Measurements from ENCODE around the gene THBS1. TPM values are rescaled to one million over a fixed set of nuclear protein-coding genes. Genes with fewer than 3 reads are reported as not detected.

The THBS1 gene
- total RNA-seq, 2 experiments from 2014 or later, result 0.34 to 0.89 TPM

DNA sequence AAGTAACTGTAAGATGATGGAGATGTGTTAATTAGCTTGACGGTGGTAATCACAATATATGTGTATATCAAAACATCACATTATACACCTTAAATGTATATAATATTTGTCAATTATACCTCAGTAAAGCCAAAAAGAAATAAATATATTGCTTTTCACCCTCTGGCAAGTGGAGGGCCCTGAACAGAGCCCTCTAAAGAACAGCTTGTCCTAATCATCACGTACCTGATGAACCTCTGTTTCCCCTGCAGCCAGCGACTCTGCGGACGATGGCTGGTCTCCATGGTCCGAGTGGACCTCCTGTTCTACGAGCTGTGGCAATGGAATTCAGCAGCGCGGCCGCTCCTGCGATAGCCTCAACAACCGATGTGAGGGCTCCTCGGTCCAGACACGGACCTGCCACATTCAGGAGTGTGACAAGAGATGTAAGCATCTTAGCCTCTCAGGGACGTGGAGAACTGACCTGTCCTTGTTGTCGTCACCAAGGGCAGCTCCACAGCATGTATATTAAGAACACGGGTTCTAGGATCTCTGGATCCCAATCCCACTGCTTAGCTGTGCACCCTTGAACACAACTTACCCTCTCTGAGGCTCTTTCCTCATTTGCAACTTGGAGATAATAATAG lies 6.3 kb downstream of the THBS1 start:
- POLR2A ChIA-PET, result no interaction called here
- CTCF ChIA-PET, result interaction anchor here (0.9 to 1.3 kb wide), 2 partner anchors 36 to 170 kb away, joined by 3 read pairs; no protein-coding TSS in a partner anchor

DNA sequence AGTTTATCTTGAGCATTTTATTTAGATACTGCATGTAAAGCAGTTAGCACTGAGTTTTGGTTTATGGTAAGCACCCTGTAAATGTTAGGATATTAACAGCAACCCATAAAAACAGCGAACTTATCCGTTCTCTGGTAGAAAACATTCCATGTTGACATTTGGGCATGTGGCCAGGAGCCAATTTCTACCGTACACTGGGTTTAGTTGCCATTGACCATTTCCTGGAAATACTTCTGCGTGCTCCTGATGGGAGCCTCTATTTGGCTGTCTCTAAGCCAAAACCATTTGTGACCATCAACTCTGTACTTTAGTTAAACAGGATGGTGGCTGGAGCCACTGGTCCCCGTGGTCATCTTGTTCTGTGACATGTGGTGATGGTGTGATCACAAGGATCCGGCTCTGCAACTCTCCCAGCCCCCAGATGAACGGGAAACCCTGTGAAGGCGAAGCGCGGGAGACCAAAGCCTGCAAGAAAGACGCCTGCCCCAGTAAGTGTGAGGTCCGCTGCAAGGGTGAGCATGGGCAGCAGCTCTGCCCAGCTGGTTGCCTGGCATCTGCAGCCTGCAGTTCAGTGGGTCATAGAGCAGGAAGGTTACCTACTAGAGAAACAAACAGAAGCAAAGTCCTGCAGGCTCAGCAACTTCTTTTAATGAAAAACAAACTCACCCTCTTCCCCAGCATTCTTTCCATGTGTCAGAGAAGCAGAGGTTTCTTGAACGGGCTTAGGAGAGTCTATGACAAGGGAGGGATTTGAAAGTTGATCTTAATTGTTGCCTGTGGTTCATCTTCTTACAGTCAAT lies 7.1 kb downstream of the THBS1 start:
- CTCF ChIA-PET, result interaction anchor here (0.9 kb wide), 1 partner anchor 35 kb away, joined by 3 read pairs; no protein-coding TSS in a partner anchor
- POLR2A ChIA-PET, result interaction anchor here (0.7 kb wide), 1 partner anchor 314 kb away, joined by 3 read pairs; no protein-coding TSS in a partner anchor

GRCh38 chr15:39588531-39589192 lies 7.8 kb downstream of the THBS1 start:
- POLR2A ChIA-PET, result no interaction called here
- CTCF ChIA-PET, result no interaction called here

DNA sequence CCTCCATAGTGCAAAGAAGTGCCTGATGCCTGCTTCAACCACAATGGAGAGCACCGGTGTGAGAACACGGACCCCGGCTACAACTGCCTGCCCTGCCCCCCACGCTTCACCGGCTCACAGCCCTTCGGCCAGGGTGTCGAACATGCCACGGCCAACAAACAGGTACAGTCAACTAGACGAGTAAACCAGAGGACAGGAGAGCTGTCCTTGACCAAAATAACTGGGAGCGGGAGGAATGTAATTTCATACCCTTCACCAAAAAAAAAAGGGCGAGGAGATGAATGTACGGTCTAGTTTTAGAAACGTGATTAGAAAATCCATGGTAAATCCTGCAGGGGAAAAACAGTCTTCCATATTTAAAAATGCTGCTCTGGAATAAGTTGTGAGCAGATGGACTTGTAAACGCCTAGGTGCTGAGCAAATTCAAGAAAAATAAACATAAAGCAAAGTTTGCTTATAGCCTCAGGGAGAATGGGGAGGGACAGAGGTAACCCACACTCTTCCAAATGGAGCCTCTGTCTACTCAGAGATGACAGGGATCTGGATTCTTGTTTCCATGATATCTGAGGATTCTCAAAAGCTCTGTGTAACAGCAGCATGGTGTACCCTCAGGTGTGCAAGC lies 8.4 kb downstream of the THBS1 start:
- CTCF ChIA-PET, result no interaction called here

DNA sequence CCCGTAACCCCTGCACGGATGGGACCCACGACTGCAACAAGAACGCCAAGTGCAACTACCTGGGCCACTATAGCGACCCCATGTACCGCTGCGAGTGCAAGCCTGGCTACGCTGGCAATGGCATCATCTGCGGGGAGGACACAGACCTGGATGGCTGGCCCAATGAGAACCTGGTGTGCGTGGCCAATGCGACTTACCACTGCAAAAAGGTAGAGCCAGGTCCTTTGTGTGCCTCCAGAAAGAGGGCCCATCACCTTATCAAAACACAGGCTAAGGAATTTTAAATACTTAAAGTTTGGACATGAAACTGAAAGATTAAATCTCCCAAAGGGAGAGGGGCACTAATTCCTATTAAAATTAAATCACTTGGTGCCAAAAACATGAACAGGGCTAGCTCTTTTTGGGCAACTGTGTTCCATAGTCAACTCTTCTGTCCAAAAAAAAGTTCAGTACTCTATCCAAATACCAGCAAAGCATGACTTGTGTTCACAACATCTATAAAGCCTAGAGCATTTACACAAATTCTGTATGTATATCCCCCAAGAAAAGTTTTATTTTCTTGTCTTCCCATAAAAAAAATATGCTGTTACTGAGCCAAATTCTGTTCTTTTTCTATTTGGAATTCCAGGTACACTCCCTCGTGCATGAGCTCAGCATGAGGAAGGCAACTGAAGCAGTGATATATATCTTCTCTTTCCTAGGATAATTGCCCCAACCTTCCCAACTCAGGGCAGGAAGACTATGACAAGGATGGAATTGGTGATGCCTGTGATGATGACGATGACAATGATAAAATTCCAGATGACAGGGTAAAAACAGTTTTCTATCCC lies 9.2 kb downstream of the THBS1 start:
- ChIA-PET POLR2A (no interaction called here), CTCF (no interaction called here)

More for the DNA sequence above, 8.4 kb downstream of the THBS1 start:
- POLR2A ChIA-PET, result no interaction called here

- POLR2A ChIA-PET, result no interaction called here
- CTCF ChIA-PET, result interaction anchor here (0.7 kb wide), 1 partner anchor 165 kb away, joined by 3 read pairs; no protein-coding TSS in a partner anchor
Measured at GRCh38 chr15:39591141-39591895, 10.4 kb downstream of the THBS1 start.

DNA sequence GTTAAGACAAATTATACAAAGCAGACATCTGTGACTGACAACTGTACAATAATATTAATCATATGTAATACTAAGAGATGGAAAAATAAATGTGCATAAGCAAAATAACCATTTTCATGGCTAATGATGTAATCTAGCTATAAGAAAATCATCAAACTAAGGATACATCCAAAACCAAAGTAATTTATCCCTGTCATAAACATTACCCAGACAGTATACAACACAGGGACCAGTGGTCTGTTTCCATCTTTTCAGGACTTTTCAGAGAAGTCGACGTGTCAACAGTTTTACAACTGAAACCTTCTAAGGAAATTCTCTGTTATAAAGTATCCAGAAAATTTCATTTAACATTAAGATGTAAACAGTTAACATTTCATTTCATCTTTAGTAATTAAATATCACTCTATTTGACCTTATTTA lies 11.0 kb downstream of the THBS1 start:
- CTCF ChIA-PET, result interaction anchor here (0.7 kb wide), 1 partner anchor 165 kb away, joined by 3 read pairs; no protein-coding TSS in a partner anchor
- POLR2A ChIA-PET, result no interaction called here

GRCh38 chr15:39592500-39592899 lies 11.6 kb downstream of the THBS1 start:
- CTCF ChIA-PET, result no interaction called here
- POLR2A ChIA-PET, result no interaction called here

DNA sequence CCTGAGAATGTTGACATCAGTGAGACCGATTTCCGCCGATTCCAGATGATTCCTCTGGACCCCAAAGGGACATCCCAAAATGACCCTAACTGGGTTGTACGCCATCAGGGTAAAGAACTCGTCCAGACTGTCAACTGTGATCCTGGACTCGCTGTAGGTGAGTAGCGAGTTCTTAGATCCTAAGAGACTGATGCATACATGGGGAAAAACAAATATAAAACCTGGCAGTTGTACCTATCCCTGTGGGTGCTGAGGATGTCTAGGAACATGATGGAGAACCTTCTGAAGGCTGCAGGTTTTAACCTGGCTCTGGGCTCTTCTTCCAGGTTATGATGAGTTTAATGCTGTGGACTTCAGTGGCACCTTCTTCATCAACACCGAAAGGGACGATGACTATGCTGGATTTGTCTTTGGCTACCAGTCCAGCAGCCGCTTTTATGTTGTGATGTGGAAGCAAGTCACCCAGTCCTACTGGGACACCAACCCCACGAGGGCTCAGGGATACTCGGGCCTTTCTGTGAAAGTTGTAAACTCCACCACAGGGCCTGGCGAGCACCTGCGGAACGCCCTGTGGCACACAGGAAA lies 12.3 kb downstream of the THBS1 start:
- ChIA-PET CTCF (no interaction called here), POLR2A (interaction anchor here (1.0 kb wide), 1 partner anchor 30 kb away, joined by 3 read pairs; no protein-coding TSS in a partner anchor)

- CTCF ChIA-PET, result interaction anchor here (0.6 kb wide), 1 partner anchor 570 kb away, joined by 3 read pairs; no protein-coding TSS in a partner anchor
- POLR2A ChIA-PET, result interaction anchor here (1.0 kb wide), 1 partner anchor 30 kb away, joined by 3 read pairs; no protein-coding TSS in a partner anchor
Measured at GRCh38 chr15:39593656-39594445, 13.0 kb downstream of the THBS1 start.

- ChIA-PET CTCF (interaction anchor here (0.6 kb wide), 1 partner anchor 571 kb away, joined by 3 read pairs; no protein-coding TSS in a partner anchor), POLR2A (no interaction called here)
Measured at GRCh38 chr15:39594446-39595337, 13.8 kb downstream of the THBS1 start.

GRCh38 chr15:39595338-39596221 lies 14.7 kb downstream of the THBS1 start:
- ChIA-PET CTCF (no interaction called here), POLR2A (no interaction called here)

DNA sequence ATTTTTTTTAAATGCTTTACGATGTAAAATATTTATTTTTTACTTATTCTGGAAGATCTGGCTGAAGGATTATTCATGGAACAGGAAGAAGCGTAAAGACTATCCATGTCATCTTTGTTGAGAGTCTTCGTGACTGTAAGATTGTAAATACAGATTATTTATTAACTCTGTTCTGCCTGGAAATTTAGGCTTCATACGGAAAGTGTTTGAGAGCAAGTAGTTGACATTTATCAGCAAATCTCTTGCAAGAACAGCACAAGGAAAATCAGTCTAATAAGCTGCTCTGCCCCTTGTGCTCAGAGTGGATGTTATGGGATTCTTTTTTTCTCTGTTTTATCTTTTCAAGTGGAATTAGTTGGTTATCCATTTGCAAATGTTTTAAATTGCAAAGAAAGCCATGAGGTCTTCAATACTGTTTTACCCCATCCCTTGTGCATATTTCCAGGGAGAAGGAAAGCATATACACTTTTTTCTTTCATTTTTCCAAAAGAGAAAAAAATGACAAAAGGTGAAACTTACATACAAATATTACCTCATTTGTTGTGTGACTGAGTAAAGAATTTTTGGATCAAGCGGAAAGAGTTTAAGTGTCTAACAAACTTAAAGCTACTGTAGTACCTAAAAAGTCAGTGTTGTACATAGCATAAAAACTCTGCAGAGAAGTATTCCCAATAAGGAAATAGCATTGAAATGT lies 15.6 kb downstream of the THBS1 start:
- CTCF ChIA-PET, result no interaction called here
- POLR2A ChIA-PET, result no interaction called here

DNA sequence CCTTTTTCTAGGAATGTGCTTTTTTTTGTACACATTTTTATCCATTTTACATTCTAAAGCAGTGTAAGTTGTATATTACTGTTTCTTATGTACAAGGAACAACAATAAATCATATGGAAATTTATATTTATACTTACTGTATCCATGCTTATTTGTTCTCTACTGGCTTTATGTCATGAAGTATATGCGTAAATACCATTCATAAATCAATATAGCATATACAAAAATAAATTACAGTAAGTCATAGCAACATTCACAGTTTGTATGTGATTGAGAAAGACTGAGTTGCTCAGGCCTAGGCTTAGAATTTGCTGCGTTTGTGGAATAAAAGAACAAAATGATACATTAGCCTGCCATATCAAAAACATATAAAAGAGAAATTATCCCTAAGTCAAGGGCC lies 16.5 kb downstream of the THBS1 start:
- ChIA-PET CTCF (no interaction called here), POLR2A (no interaction called here)

- CTCF ChIA-PET, result no interaction called here
- POLR2A ChIA-PET, result no interaction called here
Measured at GRCh38 chr15:39597751-39598185, 16.9 kb downstream of the THBS1 start.

All from activated CD8-positive, alpha-beta memory T cell treated with anti-CD3 and anti-CD28 coated beads for 36 hours (primary cell).